T-helper 2 cell treated with Interferon-gamma antibody and Interleukin-4, amounts not matched to agents 100 ng/mL and 5 ng/mL, for 36 hours (primary cell): ENCODE results near the gene SPAG6. TPM values are rescaled to one million over a fixed set of nuclear protein-coding genes. Genes with fewer than 3 reads are reported as not detected.
"Not testable (repeated sequence)": the region's sequence is repeated elsewhere in the genome, so short reads cannot be mapped to it uniquely, and the experiment has no call there.

Source experiments
- intact Hi-C: fragments of 100-400 bp; cut with micrococcal nuclease; formaldehyde crosslinking; loops from one replicate; pipeline ENCODE4 v1.15.1; 2023
- total RNA-seq: library from RNA; stranded (reverse); gene quantifications from 2 replicates; pipeline ENCODE4 v1.2.3, GENCODE V29; 2022

The SPAG6 gene
- total RNA-seq, 1 donor from 2014 or later: 0.61 TPM

- intact Hi-C loops: loop anchor here (5.0 kb wide), 1 partner anchor 71 kb away; no protein-coding TSS in a partner anchor
These were observed 21.5 kb downstream of the SPAG6 start for GRCh38 chr10:22366771-22367170.

DNA sequence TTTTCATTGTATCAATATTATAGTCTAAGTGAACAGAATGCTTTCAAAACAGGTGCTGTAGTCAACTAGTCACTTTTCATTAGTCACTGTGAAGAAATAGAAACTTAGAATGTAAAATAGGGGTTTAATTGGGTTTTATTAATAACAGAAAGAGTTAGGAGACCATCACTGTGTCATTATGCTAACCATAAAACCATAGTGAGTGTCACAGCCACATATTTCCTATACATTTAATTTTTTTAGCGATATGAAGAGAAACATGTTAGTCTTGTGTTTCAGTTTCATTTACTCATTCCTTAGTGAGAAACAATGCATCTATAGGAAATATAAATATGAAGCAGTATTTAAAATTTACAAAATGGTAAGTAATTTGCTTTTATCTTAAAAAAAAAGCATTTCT is 22.2 kb downstream of the SPAG6 start:
- intact Hi-C loops: loop anchor here (5.0 kb wide), 1 partner anchor 70 kb away; no protein-coding TSS in a partner anchor

DNA sequence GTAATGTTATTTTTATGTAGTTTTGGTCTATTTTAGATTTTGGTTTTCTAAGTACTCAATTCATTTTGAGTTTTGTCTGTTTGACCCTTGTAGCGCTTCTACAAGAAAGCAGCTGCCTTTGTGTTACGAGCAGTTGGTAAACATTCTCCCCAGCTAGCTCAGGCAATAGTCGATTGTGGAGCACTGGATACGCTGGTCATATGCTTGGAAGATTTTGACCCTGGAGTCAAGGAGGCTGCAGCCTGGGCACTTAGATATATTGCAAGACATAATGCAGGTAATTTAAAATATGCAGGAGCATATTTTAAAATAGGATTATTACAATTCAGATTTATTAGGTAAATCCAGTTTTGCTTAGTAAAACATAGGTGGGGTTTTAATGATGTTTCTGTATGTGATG is 23.1 kb downstream of the SPAG6 start:
- intact Hi-C loops: loop anchor here (5.0 kb wide), 1 partner anchor 69 kb away; no protein-coding TSS in a partner anchor

DNA sequence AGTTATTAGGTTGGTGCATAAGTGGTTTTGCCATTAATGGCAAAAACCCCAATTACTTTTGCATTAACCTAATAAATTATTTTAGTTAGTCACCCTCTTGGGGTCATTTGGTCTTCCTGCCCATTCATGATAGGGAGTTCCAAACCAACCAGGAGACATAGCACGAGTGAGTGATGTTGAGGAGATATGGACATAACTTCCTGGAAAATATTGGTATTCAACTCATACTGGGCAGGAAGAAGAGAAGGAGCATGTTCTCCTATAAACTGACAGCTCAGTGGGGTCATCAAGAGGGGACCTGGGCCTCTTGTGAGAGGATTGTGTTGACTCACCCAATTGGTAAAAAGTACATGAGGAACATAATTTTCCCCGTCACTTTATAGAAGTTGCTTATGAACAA is 23.7 kb downstream of the SPAG6 start:
- intact Hi-C loops: loop anchor here (5.0 kb wide), 1 partner anchor 68 kb away; no protein-coding TSS in a partner anchor

DNA sequence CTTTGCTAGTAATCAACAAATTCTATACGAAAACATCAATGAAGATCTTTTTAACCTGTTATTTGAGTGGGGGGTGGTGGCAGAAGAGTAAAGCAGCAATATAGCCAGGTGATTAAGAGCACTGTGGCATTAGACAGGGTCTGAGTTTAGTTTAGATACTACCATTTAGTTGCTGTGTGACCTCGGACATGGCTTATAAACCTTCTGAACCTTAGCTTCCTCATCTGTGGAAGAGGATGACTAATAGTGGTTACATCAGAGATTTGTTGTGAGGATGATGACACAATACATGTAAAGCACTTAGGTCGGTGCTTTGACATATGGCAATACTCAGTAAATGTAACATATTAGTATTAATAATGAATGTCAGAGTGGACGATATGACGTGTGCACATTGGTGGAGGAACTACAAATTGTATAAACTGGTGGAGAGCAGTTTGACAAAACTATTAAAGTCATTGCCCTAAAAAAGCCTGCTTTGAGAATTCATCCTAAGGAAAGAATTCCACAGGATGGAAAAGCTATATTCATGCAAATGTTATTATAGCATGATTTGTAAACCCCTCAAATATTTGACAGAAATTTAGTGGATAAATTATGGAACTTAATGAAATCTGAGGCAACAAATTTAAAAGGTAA is 24.3 kb downstream of the SPAG6 start:
- intact Hi-C loops: loop anchor here (5.0 kb wide), 1 partner anchor 68 kb away; no protein-coding TSS in a partner anchor

GRCh38 chr10:22370320-22370719 is 25.0 kb downstream of the SPAG6 start:
- intact Hi-C loops: no loop called here

DNA sequence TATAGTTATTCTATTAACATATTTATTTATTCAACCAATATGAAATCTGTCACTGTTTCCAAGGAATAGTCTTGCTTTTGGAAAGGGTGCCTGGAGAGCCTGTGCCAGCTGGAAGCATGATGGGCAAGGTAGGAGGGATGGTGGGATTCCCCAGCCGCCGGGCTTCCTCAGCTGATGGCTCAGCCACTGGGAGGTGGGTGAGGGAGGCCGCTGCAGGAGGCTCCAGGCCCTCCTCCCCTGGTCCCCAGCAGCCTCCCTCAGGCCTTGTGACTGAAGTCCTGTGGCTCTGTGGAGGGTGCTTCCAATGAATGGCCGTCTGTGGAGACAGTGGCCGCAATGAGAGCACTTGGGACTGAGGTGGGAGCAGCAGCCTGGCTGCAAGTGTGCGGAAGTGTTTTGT is 27.0 kb downstream of the SPAG6 start:
- intact Hi-C loops: no loop called here

GRCh38 chr10:22372917-22373316 is 27.6 kb downstream of the SPAG6 start:
- intact Hi-C loops: no loop called here

- intact Hi-C loops: no loop called here
These were observed 29.3 kb downstream of the SPAG6 start for GRCh38 chr10:22374489-22375126.

DNA sequence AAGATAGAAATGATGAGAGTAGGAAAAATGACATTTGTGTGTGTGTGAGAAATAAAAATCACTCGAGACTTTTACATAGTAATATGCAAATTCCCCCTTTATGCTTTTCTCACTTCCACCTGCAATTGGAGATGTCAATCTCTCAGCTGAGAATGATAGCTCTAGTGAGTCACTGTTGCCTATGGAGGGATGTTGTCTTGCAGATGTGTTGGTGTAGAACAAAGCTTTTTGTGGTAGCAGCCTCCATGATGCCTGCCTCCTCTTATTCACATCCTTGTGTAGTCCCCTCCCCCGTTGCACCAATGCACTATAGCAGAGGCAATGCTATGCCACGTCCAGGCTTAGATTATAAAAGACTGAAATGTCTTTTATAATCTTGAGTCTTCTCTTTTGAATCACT is 33.8 kb downstream of the SPAG6 start:
- intact Hi-C loops: no loop called here

DNA sequence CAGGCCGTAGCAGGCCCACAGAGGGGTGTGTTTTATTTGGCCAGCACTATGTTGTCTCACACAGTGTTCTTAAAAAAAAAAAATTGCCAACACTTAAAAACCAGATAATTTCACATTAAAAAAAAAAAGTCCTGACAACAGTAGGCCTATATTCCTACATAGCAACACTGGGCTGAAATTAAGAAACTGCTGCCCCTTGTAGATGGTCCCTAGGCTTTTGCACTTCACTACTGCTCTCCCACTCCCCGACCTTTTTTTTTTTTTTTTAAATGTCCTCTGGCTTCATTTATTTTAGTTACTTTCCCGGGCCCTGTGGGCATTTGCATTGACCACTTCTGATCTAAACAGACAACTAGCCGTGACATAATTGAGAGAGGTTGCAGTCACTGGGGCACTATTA is 36.0 kb downstream of the SPAG6 start:
- intact Hi-C loops: no loop called here

DNA sequence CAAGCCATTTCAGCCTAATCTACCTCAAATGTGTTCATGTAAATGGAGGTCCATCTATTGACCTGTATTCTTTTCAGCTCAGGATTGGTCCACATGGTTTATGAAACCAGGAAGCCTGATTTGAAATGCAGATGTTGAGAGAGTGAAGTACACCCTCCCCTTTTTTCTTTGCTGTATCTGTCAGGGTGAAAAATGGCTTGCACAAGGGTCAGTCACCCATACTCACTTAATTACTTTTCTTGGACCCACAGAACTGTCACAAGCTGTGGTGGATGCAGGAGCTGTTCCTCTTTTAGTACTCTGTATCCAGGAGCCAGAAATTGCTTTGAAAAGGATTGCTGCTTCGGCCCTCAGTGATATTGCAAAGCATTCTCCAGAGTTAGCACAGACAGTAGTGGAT is 41.2 kb downstream of the SPAG6 start:
- intact Hi-C loops: no loop called here

GRCh38 chr10:22389856-22390589 is 44.7 kb downstream of the SPAG6 start:
- intact Hi-C loops: no loop called here

DNA sequence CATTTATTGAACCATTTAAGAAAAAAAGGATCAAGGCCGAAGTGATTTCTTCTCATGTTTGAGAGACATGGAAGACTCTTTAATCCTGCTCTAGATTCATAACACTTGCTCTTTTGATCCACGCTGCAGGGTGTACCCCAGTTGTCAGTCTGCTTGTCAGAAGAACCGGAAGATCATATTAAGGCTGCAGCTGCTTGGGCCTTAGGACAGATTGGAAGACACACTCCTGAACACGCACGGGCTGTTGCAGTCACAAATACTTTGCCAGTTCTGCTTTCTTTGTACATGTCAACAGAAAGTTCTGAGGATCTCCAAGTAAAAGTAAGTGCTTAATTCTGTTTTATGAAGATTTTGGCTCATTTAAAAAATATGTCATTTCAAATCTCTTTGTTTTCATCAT is 46.3 kb downstream of the SPAG6 start:
- intact Hi-C loops: no loop called here

GRCh38 chr10:22396195-22396594 is 50.9 kb downstream of the SPAG6 start:
- intact Hi-C loops: not testable (repeated sequence)

GRCh38 chr10:22406916-22407315 is 61.6 kb downstream of the SPAG6 start:
- intact Hi-C loops: not testable (repeated sequence)

GRCh38 chr10:22410394-22410793 is 65.1 kb downstream of the SPAG6 start:
- intact Hi-C loops: no loop called here

- intact Hi-C loops: no loop called here
These were observed 65.5 kb downstream of the SPAG6 start for GRCh38 chr10:22410846-22411245.

- intact Hi-C loops: no loop called here
These were observed 68.8 kb downstream of the SPAG6 start for GRCh38 chr10:22414146-22414545.

- intact Hi-C loops: no loop called here
These were observed 69.8 kb downstream of the SPAG6 start for GRCh38 chr10:22415072-22415471.

DNA sequence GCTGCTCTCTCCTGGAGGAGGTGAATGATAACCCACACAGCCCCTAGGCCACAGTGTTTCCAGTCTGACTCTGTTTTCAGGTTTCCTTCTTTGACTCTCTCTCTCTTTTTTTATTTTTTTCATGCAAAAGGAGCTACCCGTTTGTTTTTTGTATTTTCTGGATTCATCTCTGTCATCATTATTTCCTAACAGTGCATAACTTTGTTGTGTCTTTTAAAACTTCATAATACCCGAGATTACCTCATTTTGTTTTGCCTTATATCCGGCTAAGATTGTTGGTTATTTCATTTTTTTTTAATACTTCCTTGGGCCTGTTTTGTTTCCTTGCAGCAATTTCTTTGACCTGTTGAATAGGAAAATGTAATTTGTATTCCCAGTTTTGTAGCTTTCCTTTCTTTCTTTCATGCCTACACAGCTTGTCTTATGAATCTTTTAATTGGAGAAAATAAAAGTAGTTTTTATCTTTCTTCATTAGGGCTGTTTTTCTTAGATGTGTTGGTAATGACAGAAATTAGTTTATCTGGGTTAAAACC is 72.5 kb downstream of the SPAG6 start:
- intact Hi-C loops: no loop called here
